GM12865 (cell line): ENCODE measurements around the gene HDAC9.
A peak's percentile ranks its signal among the peaks of the same experiment; 100 is the strongest.

Experiments used
- DNase-seq: peaks from one replicate; pipeline ENCODE4 v3.0.0; 2010; ENCODE audit warnings: low read depth
- H3K4me3 ChIP-seq: 2 replicates; pipeline ENCODE4 v1.5.1; 2011; ENCODE audit warnings: mild to moderate bottlenecking, low read depth, low read length, control low read depth
- CTCF ChIP-seq: IDR thresholded peaks from 2 replicates; pipeline ENCODE4 v1.5.1; 2011; ENCODE audit warnings: low read length, control low read depth, low read depth, inconsistent platforms; ENCODE audit not compliant: insufficient read depth; ENCODE audit errors: missing control alignments

Gene HDAC9

GRCh38 chr7:18831419-18831818, 335.9 kb downstream of the HDAC9 start:
- no peak for TF ChIP-seq CTCF
- no peak overlapping the region for H3K4me3 ChIP-seq
- DNase-seq = no peak

- H3K4me3 ChIP-seq = no peak overlapping the region
- DNase-seq = no peak
- TF ChIP-seq CTCF = no peak
Measured at GRCh38 chr7:18831943-18832342, 336.4 kb downstream of the HDAC9 start.

- no peak for TF ChIP-seq CTCF
- no peak overlapping the region for H3K4me3 ChIP-seq
- DNase-seq = no peak
Measured at GRCh38 chr7:18834577-18834976, 339.0 kb downstream of the HDAC9 start.

GRCh38 chr7:18835001-18835690, 339.6 kb downstream of the HDAC9 start:
- H3K4me3 ChIP-seq = no peak overlapping the region
- TF ChIP-seq CTCF = no peak
- DNase-seq = no peak

- H3K4me3 ChIP-seq = no peak overlapping the region
- DNase-seq = no peak
- no peak for TF ChIP-seq CTCF
Measured at GRCh38 chr7:18843979-18844378, 348.4 kb downstream of the HDAC9 start.

GRCh38 chr7:18844735-18845134, 349.2 kb downstream of the HDAC9 start:
- TF ChIP-seq CTCF = no peak
- DNase-seq = peak; percentile 5
- no peak overlapping the region for H3K4me3 ChIP-seq

GRCh38 chr7:18845700-18846099, 350.2 kb downstream of the HDAC9 start:
- no peak for DNase-seq
- TF ChIP-seq CTCF = no peak
- no peak overlapping the region for H3K4me3 ChIP-seq
